Testis (tissue), 3 donors: Measurements from ENCODE around the gene BACE1-AS. TPM values are rescaled to one million over a fixed set of nuclear protein-coding genes. Genes with fewer than 3 reads are reported as not detected.

Experiments used
- DNase-seq: peaks from one replicate; pipeline ENCODE4 v3.0.0-alpha.2; 2019
- H3K27ac ChIP-seq, 2 donors: fragments of 200-600 bp; sonication (generic); one replicate each; pipeline ENCODE4 v1.5.1; 2019
- H3K27me3 ChIP-seq: fragments of 200-600 bp; sonication (generic); one replicate; pipeline ENCODE4 v1.5.1; 2019
- H3K36me3 ChIP-seq: fragments of 200-600 bp; sonication (generic); one replicate; pipeline ENCODE4 v1.5.1; 2017; ENCODE audit warnings: low read depth; ENCODE audit errors: missing control alignments
- H3K4me1 ChIP-seq: fragments of 200-600 bp; sonication (generic); one replicate; pipeline ENCODE4 v1.5.1; 2019
- H3K4me3 ChIP-seq, 2 donors: fragments of 200-600 bp; sonication (generic); one replicate each; pipeline ENCODE4 v1.5.1; 2017 to 2019
- H3K9me3 ChIP-seq: fragments of 200-600 bp; sonication (generic); one replicate; pipeline ENCODE4 v1.5.1; 2017
- POLR2A ChIP-seq: fragments of 450-650 bp; IDR thresholded peaks from one replicate; pipeline ENCODE4 v1.6.1; 2017; ENCODE audit warnings: antibody characterized with exemption, mild to moderate bottlenecking, moderate library complexity
- WGBS, 2 donors: methylation state at CpG; one replicate each; pipeline ENCODE4 v1.1.5; 2018; 5-methylcytosine and 5-hydroxymethylcytosine counted together
- intact Hi-C: fragments of 100-400 bp; cut with DNase I; formaldehyde crosslinking; loops from one replicate; pipeline ENCODE4 v1.15.1; 2023; ENCODE audit warnings: low total_unique reads
- polyA plus RNA-seq: library from polyadenylated mRNA; stranded (reverse); fragments of 350-450 nt; fragmentation: Illumina TruSeq; extraction: RNeasy Lipid Tissue Mini Kit (QIAGEN cat#74804); gene quantifications from one replicate; pipeline ENCODE4 v1.2.3, GENCODE V29; 2014; ENCODE audit warnings: low read depth, low replicate concordance; ENCODE audit not compliant: insufficient read depth
- total RNA-seq, 2 donors: library from RNA; depleted of rRNA; stranded (reverse); fragments of >200 nt; gene quantifications; one replicate each; pipeline ENCODE4 v1.2.3, GENCODE V29; 2016
- TF ChIP-seq, protein P1 (sequence below), 3 experiments: fragments of 450-650 bp in 2 of 3; fragments of 200-600 bp in 1 of 3; sonication (generic) in 1 of 3; IDR thresholded peaks; one replicate each; pipeline ENCODE4 v1.5.1; 2016 to 2019; ENCODE audit warnings: antibody characterized with exemption in 3 of 3, mild to moderate bottlenecking in 2 of 3, moderate library complexity in 1 of 3

BACE1-AS gene
- total and polyA plus RNA-seq, 3 donors from 2014 or later = 11.2 to 17.9 (median 13.8) TPM

DNA sequence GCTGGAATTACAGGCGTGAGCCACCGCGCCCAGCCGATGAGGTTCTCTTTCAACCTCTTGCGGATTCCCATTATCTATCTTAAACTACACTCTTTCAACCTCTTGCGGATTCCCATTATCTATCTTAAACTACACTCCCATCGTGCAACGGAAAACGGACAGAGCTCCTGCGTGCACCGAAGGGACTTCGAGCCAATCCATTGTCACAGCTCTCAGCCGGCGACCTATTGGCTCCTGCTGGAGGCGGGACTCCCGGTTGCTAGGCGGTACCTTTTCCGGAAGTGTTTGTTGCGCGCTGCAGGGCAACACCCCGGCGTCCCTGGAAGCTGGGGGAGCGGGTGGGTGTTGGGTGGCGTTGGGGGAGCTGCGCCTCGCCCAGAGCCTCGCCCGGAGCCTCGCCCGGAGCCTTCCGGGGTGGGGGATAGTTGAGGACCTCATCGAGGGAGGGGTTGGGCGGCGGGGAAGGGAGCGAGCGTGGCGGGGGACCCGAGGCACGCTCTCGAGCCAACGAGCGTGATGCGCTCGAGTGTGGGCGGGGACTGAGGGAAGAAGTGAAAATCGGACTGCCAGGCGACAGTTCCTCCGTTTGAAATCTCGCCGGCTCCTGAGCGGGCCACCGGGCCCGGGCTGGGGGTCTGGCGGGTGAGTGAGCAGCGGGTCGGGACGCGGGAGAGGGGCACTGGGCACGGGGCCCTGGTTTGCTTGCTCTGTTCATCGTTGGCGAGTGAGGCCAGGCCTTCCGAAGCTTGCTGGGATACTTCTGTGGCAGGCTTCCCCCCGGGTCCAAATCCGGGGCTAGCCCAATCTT is 36.6 kb downstream of the BACE1-AS start, which contains the start of gene CEP164:
TSS of gene CEP164 (plus strand) at position 288 of the 808 bp plus-strand sequence. CDS start 10,733 bp downstream, outside the sequence.
- 0% methylated on average over 49 to 64 of the region's 64 CpGs for WGBS, 2 donors
- intact Hi-C loops = no loop called here

DNA sequence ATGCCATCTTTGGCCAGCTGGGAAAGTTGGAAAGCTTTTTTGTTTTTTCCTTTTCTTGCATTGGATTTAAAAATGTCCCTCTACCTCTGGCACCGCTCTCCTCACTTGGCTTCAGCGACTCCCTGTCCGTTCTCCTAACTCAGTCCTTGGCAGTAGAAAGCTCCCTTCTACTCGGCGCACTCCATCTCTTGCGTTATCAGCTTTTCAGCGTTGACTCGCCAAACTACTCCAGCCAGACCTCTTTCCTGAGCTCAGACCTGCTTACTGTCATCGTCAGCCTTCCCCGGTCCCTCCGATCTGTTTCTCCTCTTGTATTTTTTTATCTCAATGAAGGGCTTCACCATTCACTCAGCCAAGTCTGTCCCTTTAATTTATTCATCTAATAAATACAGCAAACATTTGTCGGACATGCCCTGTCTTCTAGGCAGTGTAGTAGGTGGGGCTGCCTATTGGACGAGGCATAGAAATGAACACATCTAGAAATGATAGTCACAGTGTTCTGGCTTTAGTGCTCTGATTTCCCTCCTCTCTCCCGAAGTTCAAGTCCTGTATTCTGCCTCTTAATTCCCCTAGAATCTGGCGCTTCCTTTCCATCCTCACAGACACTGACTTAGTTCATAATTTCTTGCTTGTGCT is 37.3 kb downstream of the BACE1-AS start:
- Histone ChIP-seq H3K36me3 (no peaks in the 10 kb centered on the region), H3K4me1 (peaks cover 3% of the 10 kb centered on the region), H3K27me3 (no peaks in the 10 kb centered on the region), H3K9me3 (no peaks in the 10 kb centered on the region), H3K4me3 (peak overlapping the region; percentile 67 to 83), H3K27ac (peak overlapping the region; percentile 82 to 90)
- 3% methylated on average over 15 of the region's 15 CpGs for WGBS, 2 donors
- intact Hi-C loops = no loop called here
- DNase-seq = peak; percentile 58
- TF ChIP-seq, protein P1, sequence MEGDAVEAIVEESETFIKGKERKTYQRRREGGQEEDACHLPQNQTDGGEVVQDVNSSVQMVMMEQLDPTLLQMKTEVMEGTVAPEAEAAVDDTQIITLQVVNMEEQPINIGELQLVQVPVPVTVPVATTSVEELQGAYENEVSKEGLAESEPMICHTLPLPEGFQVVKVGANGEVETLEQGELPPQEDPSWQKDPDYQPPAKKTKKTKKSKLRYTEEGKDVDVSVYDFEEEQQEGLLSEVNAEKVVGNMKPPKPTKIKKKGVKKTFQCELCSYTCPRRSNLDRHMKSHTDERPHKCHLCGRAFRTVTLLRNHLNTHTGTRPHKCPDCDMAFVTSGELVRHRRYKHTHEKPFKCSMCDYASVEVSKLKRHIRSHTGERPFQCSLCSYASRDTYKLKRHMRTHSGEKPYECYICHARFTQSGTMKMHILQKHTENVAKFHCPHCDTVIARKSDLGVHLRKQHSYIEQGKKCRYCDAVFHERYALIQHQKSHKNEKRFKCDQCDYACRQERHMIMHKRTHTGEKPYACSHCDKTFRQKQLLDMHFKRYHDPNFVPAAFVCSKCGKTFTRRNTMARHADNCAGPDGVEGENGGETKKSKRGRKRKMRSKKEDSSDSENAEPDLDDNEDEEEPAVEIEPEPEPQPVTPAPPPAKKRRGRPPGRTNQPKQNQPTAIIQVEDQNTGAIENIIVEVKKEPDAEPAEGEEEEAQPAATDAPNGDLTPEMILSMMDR (IDR thresholded peaks at IDR 0.05) = no peak
- TF ChIP-seq POLR2A = no peak

More for the DNA sequence above, 36.6 kb downstream of the BACE1-AS start, which contains the start of gene CEP164:
- no peak for TF ChIP-seq POLR2A
- TF ChIP-seq, protein P1 (IDR thresholded peaks at IDR 0.05) = no peak
- DNase-seq = peak; percentile 98
- H3K27ac ChIP-seq = peak within 1 kb of the TSS; percentile 82 to 90
- peaks cover 3% of the 10 kb centered on the region for H3K4me1 ChIP-seq
- H3K36me3 ChIP-seq = no peaks in the 10 kb centered on the region
- no peaks in the 10 kb centered on the region for H3K9me3 ChIP-seq
- no peaks in the 10 kb centered on the region for H3K27me3 ChIP-seq
- peak within 1 kb of the TSS; percentile 67 to 83 for H3K4me3 ChIP-seq

DNA sequence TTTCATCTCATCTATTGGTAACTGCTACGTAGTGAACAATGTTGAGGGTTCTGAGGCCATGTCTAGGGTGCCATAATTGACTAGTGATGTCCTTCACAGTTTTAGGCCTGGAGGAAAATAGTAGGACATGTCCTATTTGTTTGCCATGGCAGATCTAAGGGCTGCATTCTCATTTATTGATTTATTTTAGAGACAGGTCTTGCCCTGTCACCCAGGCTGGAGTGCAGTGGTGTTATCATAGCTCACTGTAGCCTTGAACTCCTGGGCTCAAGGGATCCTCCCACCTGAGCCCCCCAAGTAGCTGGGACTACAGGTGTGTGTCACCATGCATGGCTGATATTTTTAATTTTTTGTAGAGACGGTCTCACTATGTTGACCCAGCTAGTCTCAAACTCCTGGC is 41.7 kb downstream of the BACE1-AS start:
- intact Hi-C loops = no loop called here
- DNase-seq = no peak
- WGBS, 2 donors = 49 to 95% methylated on average over 2 of the region's 2 CpGs
- Histone ChIP-seq H3K4me1 (peaks cover 3% of the 10 kb centered on the region), H3K36me3 (no peaks in the 10 kb centered on the region), H3K4me3 (no peak overlapping the region), H3K27ac (no peak overlapping the region), H3K27me3 (no peaks in the 10 kb centered on the region), H3K9me3 (no peaks in the 10 kb centered on the region)
- no peak for TF ChIP-seq POLR2A
- TF ChIP-seq, protein P1 (IDR thresholded peaks at IDR 0.05) = no peak

DNA sequence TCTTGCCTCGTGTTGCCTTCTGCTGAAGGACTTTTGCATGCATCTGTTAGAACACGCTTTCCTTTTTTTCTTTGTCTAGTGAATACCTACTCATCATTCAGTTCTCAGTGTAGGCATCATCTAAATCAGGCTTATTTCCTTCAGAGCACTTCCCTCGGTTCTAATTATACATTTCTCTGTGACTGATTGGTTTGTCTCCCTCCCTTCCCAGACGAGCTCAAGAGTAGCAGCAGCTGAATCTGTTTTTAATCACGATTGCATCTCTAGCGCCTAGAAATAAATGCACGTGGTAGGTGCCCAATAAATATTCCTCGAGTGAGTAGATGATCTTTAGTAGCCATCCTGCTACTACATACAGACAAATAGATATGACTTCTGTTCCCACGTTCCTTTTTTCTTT is 42.8 kb downstream of the BACE1-AS start:
- Histone ChIP-seq H3K4me3 (no peak overlapping the region), H3K27ac (no peak overlapping the region), H3K36me3 (no peaks in the 10 kb centered on the region), H3K27me3 (no peaks in the 10 kb centered on the region), H3K4me1 (peaks cover 2% of the 10 kb centered on the region), H3K9me3 (no peaks in the 10 kb centered on the region)
- no peak for TF ChIP-seq POLR2A
- TF ChIP-seq, protein P1 (IDR thresholded peaks at IDR 0.05) = no peak
- intact Hi-C loops = no loop called here
- 82 to 85% methylated on average over 9 of the region's 9 CpGs for WGBS, 2 donors
- no peak for DNase-seq
